ENCODE results near the gene PLD1.
"Not testable (repeated sequence)": the region's sequence is repeated elsewhere in the genome, so short reads cannot be mapped to it uniquely, and the experiment has no call there.

PLD1 gene

DNA sequence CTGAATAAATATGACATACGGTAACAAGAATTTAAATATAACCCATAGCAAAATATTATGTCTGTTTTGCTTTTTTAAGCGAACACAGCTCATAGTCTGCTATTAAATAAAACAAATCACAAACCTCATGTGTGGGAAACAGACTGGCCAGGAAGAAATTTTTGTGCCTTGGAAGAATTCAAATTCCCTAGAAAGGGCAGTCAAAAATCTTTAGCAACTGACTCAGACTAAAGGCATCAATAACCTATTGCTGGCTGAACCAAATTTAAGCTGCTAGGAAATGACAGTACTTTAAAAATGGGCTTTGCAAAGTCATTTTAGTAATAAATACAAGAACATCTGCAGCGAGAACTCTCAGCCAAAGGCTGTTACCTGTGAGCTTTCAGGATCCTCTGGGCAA lies 151.4 kb downstream of the PLD1 start:
- DNase-seq: no peak

- peak in 5 of 14 donors; percentile 3 to 28 (median 14) for DNase-seq
Measured at GRCh38 chr3:171654809-171655208, 155.5 kb downstream of the PLD1 start.

- DNase-seq: no peak
Measured at GRCh38 chr3:171654326-171654725, 156.0 kb downstream of the PLD1 start.

DNA sequence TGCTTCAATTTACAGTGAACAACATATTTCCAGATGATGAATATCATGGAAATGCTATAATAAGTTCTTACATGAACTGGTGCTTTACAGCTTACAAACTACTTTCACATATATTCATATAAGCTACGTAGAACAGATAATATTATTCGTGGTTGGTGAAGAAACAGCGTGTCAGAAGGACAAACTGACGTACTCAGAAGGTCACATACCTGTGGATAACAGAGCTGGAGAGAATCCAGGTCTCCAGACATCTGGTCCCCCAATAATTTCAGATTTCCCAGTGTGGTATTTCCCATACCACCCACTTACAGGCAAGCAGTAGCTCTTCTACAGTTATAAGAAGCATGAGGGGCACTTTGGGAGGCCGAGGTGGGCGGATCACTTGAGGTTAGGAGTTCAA lies 156.6 kb downstream of the PLD1 start:
- no peak for DNase-seq

- no peak for DNase-seq
Measured at GRCh38 chr3:171652932-171653331, 157.4 kb downstream of the PLD1 start.

DNA sequence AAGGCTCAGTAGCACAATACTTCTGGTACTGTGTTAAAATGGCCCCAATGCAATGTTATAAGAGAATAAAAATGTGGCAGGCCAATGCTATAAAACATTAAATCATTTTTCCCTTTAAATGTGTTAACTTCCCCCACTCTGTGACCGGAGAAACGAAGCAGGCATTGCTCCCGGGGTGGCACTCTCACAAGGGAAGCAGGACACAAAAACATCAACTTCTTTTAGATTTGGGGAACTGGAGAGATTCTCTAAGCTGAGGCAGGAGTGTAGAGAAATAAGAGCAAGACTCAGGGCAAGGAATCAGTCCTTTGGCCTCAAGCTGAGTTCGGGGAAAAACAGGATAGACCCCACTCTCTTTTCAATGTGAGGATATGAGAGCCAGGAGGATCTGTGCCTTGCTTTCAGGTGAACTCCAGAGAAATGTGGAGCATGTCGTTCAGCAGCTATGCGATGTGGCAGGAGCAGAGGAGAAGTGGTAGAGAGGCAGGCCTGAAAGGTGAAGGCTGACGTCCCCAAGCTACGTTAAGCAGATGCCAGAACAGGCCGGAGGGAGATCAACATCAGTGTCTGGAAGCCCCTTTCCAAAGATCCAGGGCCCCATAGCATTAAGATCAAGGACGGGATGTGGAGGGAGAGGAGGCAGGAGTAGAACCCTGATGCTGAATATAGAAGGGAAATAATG lies 160.2 kb downstream of the PLD1 start:
- peak in 2 of 14 donors; percentile 7 to 11 for DNase-seq

- DNase-seq: no peak
Measured at GRCh38 chr3:171649267-171649666, 161.0 kb downstream of the PLD1 start.

DNA sequence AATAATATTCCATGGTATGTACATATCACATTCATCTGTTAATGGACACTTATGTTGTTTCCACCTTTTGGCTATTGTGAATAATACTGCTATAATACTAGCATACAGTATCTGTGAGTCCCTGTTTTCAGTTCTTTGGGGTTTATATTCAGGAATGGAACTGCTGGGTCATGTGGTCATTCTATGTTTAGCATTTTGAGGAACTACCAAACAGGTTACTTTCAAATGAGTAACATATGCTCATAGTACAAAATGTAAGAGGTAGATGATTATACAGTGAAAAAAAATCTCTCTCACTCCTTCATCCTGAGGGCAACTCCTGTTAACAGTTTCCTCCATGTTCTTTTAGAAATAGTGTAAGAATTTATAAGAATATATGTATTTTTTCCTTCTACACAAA lies 162.2 kb downstream of the PLD1 start:
- no peak for DNase-seq

GRCh38 chr3:171646357-171647133 lies 163.7 kb downstream of the PLD1 start:
- peak in 1 of 14 donors; percentile 6 for DNase-seq

DNA sequence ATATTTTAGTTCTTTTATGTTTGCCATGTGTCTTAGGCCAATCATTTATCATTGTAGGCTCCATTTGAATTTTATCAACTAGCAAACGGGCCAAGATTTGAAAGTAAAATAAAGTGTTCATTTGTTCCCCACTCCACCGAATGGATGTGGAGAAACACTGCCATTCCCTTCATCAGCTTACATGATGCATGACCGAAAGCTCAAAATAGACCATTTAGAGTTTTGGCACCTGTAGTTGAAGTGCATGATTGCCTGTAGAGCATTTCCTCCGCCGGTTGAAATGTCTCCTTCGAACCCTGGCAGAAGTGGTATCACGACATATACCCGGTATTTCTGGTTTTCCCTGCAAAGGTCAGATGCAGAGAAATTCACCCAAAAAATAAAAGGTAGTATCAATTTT lies 165.6 kb downstream of the PLD1 start:
- DNase-seq: no peak

- DNase-seq: no peak
Measured at GRCh38 chr3:171643681-171644080, 166.6 kb downstream of the PLD1 start.

DNA sequence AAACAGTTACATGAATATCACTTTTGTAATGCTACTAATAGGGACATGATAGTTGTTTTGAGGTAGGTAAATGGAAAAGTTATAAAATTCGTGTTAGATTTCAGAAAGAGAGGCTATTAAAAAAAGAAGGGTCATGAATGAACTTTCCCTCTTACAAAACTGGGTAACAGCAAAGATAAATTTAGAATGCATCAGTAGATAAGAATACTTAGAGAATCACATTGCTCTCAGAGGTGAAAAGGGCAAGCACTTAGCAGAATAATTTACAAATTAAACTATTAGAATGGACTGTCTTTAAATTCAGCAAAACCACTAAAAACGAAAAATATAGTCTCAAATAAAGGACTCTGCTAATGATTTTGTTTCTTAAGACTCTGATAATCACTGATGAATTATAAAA lies 167.2 kb downstream of the PLD1 start:
- DNase-seq: no peak

DNA sequence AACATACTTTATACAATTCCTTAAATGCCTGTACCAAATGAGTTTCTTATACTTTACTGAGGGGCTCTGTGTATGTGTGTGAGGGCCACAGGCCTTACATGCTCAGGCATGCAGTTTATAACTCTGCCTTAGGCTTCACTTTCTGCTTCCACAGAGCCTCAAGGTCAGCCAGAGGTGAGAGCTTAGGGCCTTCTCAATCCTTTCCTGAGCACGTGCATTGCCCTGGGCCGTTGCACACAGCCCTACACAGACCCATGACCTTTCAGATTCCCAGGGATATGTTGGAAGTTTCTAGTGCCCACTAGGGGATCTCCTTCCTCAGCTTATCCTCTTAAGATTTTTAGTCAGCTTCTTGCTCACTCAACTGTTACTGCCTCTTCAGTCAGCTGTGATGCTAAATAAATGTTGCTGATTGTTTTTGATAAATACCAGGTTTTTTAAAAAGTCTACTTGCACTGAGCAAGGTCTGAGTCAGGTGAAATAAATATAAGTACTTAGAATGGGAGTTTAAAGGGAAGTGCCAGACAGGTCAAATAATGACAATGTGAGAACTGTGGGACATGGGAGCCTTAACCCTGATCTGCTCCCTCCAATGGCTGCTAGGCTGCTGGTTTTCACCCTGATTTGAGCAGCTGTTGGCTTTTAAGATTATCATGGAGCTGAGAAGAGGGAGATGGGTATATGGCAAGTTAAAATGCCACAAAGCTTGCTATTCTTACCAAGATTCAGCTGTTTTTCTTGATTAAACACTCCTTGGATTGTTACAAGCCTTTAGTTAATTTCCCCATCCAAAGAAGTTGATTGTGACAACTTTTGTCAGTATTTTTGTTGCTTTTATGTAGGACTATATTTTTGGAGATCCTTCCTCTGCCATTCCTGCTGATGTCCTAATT lies 169.5 kb downstream of the PLD1 start:
- DNase-seq: no peak

- DNase-seq: no peak
Measured at GRCh38 chr3:171636666-171637065, 173.6 kb downstream of the PLD1 start.

DNA sequence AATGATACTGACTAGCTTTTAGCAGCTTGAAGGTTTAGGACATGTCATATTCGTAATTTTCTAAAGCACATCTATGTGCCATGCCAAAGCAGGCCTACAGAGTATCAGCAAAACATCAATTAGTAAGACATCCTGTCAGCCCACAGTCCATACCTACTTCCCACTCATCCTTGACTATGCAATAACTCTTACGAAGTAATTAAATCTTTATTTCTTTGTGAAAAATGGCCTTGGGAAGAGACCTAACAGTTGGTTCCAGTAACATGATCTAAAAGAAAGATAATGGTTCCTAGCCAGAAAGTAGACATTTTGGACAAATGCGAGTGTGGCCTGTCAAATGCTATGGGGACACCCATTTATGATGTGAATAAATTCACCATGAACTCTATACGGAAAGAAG lies 177.5 kb downstream of the PLD1 start:
- DNase-seq: no peak

GRCh38 chr3:171626799-171627198 lies 183.5 kb downstream of the PLD1 start:
- not testable (repeated sequence) for DNase-seq

- no peak for DNase-seq
Measured at GRCh38 chr3:171622126-171622525, 188.2 kb downstream of the PLD1 start.

DNA sequence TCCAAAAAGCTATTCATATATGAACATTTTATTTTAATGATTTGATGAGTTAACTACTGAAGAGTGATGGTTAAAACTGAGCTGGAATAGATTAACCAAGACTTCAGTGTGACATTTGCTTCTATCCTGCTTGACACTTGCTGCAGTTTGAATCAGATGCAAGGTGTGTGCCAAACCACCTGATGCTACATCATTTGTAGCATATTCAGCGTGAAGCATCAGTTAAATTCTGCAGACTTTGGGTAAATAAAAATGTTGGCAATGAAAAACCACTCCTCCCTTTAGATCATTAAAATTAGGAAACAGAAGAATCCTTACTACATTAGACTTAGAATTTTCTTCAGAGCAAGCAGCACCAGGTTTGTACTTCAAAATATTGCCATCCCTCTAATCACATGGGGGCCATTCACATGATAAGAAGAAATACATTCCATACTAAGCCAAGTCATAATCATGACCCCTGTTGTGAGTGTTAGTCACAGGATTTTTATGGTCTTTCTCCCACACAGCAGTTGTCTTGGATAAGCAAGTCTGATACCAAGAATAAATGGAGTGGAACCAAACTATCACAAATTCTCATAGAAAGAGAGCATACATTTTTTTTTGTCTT lies 189.4 kb downstream of the PLD1 start:
- DNase-seq: no peak

- no peak for DNase-seq
Measured at GRCh38 chr3:171616798-171617197, 193.5 kb downstream of the PLD1 start.

DNA sequence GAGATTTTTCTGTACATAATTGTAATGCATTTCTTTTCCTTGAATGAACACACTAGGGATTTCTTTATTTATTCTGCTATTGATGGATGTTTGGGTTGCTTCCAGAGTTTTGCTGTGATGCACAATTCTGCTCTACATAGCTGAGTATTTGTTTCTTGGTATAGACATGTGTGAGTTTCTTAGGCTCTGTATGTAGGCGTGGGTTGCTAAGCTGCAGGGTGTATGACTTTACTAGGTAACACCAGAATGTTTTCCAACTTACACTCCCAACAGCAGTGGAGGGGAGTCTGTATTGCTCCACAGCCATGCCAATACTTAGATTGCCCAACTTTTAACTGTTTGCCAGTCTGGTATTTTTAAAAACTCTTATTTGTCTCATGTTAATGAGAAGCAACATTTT lies 194.6 kb downstream of the PLD1 start:
- DNase-seq: no peak

GRCh38 chr3:171615281-171615680 lies 195.0 kb downstream of the PLD1 start:
- no peak for DNase-seq

GRCh38 chr3:171614318-171614921 lies 195.9 kb downstream of the PLD1 start:
- DNase-seq: peak in 5 of 14 donors; percentile 10 to 26 (median 19)

Measured in C1 segment of cervical spinal cord (tissue), 14 donors.